ENCODE data around the gene PARK7.
"Not testable (repeated sequence)": the region's sequence is repeated elsewhere in the genome, so short reads cannot be mapped to it uniquely, and the experiment has no call there.

PARK7 gene

GRCh38 chr1:7961216-7962013, at the start of gene PARK7:
Gene PARK7, plus strand, starts transcription at chr1:7961711. Its CDS starts 1,075 bp downstream, at chr1:7962786.
- DNase-seq, result peak; percentile 100

DNA sequence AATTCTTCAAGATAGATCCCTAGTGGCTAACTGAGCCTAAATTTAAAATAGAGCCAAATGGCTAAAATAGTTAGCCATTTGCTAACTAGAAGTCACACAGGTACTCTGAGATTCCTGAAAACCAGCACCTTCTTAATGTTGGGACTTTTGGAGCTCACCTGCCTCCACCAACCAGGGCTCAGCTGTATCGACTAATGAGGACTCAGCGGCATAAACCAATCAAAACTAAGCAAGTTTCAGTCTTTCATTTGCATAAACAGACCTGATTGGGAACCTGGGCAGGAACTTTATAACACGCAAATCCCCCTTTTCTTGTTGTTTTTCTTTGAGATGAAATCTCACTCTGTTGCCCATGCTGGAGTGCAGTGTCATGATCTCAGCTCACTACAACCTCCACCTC, 49.4 kb upstream of the PARK7 start:
- no peak for DNase-seq

GRCh38 chr1:7912743-7913557, 48.6 kb upstream of the PARK7 start:
- DNase-seq, result peak; percentile 42

DNA sequence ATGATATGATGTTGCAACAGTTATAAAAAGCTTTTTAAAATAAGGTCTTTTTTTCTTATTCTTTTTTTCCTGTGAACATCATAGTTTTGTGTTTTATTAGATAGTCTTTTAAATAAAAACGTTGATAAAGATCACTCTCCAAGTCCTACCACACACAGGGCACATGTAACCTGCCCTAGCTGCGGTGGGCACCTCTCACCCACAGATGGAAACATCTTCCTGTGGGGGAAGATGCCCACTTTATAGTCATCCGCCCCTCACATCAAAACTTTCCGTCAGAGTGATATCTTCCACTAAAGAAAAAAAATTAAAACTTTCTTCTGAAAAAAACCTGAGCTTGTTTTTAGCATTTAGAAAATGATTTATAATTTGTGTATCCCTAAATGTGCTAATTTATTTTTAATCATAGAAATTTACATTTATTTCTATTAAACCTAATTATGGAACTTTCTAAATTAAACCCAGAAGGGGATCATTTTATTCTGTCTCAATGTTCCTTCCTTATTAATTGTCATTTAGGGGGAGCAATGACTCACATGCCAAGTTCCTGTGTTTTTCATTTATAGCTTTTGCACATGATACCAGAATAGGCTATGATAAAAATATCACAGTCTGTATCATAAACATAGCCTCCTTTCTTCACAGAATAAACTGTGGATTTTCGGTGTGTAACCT, 45.5 kb upstream of the PARK7 start:
- no peak for DNase-seq

DNA sequence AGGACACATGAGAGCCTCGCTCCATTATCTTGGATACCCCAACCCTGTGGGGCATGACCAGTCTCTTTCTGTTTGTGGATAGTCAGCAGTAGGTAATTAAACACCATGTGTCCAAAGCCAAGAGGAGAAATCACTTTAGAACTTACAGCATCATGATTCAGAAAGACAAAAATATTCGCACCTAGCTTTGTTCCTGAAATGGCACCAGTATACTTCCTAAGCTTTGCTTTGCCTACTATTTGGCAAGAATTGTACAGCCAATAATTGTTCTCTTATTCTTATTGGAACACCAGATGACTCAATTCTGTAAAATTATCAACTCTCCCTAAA, 45.0 kb upstream of the PARK7 start:
- no peak for DNase-seq

DNA sequence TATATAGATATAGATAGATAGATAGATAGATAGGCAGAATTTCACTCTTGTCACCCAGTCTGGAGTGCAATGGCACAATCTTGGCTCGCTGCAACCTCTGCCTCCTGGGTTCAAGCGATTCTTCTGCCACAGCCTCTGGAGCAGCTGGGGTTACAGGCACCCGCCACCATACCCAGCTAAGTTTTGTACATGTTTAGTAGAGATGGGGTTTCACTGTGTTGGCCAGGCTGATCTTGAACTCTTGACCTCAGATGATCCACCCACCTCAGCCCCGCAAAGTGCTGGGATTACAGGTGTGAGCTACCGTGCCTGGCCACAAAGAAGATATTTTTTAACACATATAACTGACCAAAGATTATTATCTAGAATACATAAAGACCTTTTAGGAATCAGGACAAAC, 43.5 kb upstream of the PARK7 start:
- not testable (repeated sequence) for DNase-seq

DNA sequence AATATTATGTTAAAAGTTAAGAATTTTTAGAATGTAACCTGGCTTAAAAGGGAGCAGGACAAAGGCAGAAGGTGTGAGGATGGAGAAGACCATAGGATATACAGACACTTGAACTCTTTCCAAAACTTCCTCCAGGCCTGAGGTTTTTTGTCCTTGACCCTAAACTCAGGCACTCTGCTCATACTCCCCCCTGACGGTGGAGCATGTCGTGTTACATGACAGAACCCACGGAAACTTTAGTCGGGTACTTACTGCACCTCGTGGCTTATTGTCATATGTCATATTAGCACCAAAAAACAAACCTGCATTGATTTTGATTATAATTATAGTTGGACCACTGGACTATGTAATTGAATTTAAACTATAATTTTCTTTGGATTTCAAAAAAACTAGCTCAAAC, 41.6 kb upstream of the PARK7 start:
- DNase-seq, result no peak

DNA sequence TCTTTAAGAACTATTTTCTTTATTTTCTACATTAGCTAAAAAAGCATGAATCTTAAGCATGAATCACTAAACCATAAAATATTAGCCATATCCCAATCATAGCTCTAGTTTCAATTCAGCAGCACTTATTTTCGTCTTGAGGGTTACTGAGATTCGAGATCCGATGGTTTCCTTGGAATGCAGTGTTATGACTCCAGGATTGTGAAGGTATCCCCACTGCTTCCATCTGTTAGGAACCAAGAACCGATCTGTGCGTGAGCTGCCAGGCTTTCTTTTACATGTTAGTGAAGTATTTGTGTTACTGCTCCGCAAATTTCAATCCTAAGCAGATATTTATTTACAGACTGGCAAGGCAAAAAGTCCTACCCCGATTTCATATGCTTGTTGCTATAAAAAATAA, 39.7 kb upstream of the PARK7 start:
- no peak for DNase-seq

DNA sequence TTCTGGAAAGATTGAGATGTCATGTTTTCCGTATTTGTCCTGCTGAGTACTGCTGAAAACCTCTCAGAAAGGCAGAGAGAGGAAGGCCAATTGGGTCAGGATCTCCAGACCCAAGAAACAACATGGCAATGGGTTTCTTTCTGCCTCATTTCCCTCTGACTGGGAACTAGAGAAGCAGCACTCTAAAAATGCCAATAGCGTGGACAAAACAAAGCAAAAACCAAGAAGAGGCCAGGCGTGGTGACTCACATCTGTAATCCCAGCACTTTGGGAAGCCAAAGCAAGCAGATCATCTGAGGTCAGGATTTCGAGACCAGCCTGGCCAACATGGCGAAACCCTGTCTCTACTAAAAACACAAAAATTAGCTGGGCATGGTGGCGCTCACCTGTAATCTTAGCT, 39.2 kb upstream of the PARK7 start:
- DNase-seq, result peak; percentile 26

DNA sequence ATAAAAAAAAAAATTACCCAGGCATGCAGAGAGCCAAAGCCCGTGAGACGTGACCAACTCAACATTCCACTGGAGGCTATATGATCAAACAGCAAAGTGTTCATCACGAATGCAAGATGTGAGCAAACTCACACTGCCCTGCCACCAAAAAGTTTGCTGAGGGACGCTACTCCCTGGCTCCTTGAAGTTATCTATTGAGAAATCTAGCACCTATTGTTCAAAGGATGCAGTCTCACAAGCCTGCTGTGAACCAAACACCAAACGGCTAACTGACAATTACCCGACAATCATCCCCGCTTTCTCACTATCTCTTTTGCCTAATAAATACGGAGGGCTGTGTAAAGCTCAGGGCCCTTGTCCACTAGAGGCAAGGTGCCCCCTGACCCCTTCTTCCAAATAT, 34.5 kb upstream of the PARK7 start:
- not testable (repeated sequence) for DNase-seq

- no peak for DNase-seq
These were observed 33.3 kb upstream of the PARK7 start for GRCh38 chr1:7928247-7928646.

DNA sequence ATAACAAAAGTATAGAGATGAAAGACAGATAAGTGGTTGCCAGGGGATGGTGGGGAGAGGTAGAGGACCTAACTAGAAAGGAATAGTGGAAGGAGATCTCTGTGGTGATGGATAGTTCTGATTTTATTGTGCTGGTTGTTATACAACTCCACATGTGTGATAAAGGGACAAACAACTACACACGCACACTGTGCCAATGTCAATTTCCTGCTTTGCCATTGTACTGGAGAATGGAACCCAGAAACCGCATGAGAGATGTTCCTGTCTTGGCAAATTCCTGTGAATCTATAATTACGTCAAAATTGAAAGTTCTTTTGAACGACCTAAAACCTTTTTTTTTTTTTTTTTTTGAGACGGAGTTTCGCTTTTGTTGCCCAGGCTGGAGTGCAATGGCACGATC, 31.9 kb upstream of the PARK7 start:
- DNase-seq, result no peak

- no peak for DNase-seq
These were observed 30.7 kb upstream of the PARK7 start for GRCh38 chr1:7930645-7931445.

- DNase-seq, result no peak
These were observed 30.1 kb upstream of the PARK7 start for GRCh38 chr1:7931446-7931812.

GRCh38 chr1:7932524-7933138, 28.9 kb upstream of the PARK7 start:
- no peak for DNase-seq

- no peak for DNase-seq
These were observed 23.4 kb upstream of the PARK7 start for GRCh38 chr1:7938070-7938469.

DNA sequence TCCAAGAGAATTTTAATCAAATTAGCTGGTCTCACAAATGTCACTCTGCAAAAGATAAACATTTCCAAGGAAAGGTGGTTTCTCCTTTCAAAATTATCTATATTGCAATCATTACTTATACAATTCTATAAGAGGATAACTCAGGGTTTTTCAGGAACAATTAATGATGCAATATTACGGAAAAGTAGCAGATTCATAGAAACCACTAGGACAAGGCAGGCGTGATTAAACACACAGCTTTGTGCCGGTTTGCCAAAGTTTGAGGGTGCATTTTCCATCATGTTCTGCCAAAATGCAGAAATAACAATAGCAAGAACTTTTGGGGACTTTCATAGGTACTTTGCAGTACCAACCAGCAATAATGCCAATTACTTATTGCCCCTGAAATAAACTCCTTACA, 21.5 kb upstream of the PARK7 start:
- no peak for DNase-seq

DNA sequence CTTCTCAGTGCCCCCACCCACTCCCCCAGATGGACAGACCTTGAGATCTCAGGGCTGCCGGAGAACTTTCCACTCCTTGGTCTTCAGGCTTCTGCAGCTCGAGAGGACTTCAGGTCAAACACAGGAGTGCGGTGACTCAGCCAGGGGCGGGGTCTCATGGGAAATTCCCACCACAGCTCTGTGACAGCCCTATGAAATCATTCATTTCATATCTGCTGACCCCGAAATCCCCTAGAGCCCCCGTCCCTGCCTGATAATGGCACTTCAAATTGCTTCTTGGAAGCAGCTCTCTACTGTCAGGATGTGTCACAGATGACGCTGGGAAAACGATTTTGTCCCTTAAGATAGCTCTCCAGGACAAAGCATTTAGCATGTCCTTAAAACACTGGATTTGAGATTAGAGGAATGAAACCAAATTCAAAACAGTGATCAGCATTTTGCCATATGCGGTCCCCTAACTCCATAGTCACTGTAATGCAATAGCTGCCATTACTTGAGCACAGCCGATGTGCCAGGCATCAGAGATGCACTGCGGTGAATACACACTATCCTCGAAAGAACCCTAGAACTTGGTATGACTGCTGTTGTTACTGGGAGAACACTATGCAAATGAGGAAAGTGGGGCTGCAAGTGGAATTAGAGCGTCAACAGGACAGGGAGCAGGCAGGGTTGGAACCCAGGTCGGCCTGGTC, 20.6 kb upstream of the PARK7 start, which contains the start of gene TNFRSF9:
TNFRSF9 (minus strand) TSS at position 95 of the 692 bp plus-strand sequence. CDS start 845 bp downstream, outside the sequence.
- peak; percentile 93 for DNase-seq

GRCh38 chr1:7941437-7941793, 20.1 kb upstream of the PARK7 start:
- DNase-seq, result peak; percentile 71

GRCh38 chr1:7942214-7942921, 19.1 kb upstream of the PARK7 start:
- DNase-seq, result peak; percentile 77

DNA sequence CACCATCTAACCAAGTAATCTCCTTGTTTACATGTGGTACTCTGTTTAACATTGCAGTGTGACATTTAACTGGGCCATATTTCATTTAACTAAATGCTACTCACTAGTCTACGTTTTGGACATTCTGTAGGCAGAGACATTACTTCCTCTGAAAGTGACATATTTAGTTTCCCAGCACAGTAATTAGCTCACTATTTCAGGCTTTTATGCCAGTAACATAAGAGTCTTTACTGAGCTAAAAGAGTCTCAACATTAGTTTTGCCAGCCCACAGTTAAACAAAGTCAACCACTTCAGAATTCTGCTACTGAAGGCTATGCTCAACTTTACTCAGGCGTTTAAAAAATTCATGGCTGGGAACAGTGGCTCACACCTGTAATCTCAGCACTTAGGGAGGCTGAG, 18.3 kb upstream of the PARK7 start:
- DNase-seq, result peak; percentile 63

Measured in suppressor macrophage treated with lipopolysaccharide for 4 hours (primary cell).